GM21528 (cell line): ENCODE data around the gene MUC5AC.
"Not testable (repeated sequence)": the region's sequence is repeated elsewhere in the genome, so short reads cannot be mapped to it uniquely, and the experiment has no call there.

Source experiments
- ATAC-seq: cut with Tn5 transposase; IDR thresholded peaks from one replicate; pipeline ENCODE4 v1.9.1; 2021; ENCODE audit warnings: mild to moderate bottlenecking, moderate library complexity; ENCODE audit not compliant: unreplicated experiment, low FRiP score

Gene MUC5AC

DNA sequence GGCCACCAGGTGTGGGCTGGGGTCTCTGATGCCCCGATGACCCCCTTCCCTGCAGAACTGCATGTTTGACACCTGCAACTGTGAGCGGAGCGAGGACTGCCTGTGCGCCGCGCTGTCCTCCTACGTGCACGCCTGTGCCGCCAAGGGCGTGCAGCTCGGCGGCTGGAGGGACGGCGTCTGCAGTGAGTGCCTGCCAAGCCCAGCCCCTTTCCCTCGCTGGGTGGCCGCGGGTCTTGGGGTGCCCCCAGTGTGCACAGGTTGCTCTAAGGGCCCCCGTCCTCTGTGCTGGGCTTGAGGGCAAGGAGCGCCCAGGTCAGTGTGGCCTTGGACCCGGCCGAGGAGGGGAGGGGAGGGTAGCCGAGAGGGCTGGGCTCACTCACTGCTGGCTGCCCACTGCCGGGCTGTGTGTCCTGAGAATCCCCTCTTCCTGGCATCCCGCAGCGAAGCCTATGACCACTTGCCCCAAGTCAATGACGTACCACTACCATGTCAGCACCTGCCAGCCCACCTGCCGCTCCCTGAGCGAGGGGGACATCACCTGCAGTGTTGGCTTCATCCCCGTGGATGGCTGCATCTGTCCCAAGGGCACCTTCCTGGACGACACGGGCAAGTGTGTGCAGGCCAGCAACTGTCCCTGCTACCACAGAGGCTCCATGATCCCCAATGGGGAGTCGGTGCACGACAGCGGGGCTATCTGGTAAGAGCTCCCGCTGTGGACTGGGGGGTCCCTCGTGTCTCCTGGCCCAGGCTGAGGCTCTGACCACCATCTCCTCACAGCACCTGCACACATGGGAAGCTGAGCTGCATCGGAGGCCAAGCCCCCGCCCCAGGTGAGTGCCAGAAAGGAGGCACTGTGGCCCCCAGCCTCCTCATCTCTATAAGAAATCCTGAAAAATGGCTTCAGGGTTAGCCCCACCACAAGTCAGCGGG lies 17.0 kb downstream of the MUC5AC start:
- ATAC-seq = no peak

DNA sequence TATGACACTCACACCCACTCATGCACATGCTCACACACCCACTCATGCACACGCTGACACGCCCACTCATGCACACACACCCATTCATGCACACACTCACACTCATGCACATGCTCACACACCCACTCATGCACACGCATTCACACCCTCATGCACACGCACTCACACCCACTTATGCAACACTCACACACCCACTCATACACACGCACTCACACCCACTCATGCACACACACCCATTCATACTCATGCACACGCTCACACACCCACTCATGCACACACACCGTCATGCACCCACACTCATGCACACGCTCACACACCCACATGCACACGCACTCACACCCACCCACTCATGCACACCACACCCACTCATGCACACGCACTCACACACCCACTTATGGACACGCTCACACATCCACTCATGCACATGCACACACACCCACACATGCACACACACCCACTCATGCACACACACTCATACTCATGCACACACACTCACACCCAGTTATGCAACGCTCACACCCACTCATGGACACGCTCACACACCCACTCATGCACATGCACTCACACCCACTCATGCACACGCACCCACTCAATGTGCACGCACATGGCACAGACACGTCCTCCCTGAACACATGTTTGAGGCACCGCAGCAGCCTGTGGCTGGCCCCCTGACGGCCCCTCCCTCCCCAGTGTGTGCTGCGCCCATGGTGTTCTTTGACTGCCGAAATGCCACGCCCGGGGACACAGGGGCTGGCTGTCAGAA lies 17.9 kb downstream of the MUC5AC start:
- no peak for ATAC-seq

DNA sequence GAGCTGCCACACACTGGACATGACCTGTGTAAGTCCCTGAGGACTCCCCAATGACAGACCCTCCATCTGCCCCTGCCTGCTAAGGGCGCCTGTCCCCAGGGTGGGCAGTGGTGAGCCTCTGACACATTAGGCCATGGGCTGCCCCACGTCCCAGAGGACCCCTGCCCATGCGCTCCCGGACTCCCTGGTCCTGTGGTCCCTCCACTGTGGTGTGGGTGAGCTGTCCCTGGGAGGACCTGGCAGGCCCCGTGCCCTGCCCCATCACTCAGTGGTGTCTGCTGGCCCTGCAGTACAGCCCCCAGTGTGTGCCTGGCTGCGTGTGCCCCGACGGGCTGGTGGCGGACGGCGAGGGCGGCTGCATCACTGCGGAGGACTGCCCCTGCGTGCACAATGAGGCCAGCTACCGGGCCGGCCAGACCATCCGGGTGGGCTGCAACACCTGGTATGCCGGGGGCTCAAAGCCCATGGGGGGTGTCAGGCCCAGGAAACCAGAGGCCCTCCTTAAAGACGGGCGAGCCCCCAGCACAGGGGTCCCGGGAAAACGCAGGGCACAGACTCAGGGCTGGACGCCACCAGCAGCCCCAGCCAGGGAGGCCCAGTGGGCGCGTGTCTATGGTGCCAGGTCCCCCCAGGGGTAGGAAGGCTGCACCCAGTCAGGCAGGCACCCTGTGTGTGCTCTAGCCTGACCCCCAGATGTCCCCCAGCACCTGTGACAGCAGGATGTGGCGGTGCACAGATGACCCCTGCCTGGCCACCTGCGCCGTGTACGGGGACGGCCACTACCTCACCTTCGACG lies 18.7 kb downstream of the MUC5AC start:
- ATAC-seq = no peak

DNA sequence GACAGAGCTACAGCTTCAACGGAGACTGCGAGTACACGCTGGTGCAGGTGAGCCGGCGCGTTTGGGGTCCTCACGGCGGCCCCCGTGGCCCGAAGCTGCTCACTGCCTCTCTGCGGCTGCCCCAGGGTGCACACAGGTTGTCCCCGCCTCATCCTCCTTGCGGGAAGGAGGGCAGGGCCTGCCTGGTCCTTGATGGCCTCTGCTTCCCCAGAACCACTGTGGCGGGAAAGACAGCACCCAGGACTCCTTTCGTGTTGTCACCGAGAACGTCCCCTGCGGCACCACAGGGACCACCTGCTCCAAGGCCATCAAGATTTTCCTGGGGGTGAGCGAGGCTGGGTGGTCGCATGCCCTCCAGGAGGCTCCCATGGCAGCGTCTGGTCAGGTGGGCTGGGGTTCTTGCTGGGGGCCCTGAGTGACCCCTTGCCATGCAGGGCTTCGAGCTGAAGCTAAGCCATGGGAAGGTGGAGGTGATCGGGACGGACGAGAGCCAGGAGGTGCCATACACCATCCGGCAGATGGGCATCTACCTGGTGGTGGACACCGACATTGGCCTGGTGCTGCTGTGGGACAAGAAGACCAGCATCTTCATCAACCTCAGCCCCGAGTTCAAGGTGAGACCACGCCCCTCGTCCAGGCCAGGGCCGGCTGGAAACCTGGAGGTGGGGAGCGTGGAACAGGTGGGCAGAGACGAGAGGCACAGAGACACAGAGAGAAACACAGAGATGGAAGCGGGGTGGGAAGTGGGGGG lies 19.4 kb downstream of the MUC5AC start:
- ATAC-seq = no peak

DNA sequence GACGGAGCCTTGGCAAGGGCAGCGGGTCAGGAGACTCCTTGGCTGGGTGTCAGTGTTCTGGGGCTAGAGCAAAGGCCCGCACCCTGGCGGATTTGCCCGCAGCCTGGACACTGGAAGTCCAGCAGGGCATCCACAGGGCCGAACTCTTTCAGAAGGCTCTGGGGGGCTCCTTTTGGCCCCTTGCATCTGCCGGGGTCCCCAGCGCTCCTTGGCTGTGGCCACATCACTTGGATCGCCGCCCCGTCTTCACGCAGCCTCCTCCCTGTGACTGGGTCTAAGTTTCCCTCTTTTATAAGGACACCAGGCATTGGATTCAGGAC lies 20.0 kb downstream of the MUC5AC start:
- no peak for ATAC-seq

DNA sequence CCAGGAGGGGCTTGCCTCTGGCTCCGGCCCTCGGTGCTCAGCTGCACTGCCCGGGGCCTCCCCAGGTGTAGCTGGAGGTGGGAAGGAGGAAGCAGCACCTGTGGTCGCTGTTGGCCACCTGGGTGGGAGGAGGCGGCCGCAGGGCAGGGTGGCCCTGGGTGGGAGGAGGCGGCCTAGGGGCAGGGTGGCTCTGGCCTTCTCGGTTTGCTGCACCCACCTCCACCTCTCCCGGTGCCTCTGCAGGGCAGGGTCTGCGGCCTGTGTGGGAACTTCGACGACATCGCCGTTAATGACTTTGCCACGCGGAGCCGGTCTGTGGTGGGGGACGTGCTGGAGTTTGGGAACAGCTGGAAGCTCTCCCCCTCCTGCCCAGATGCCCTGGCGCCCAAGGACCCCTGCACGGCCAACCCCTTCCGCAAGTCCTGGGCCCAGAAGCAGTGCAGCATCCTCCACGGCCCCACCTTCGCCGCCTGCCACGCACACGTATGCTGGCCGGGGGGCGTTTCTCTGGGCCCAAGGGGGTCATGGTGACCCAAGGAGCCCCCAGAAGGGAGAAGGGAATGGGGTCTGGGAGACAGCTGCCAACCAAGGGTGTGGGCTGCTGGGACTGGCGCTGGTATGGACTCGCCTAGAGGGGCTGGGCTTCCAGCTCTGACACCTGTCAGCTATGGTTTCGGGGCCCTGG lies 20.6 kb downstream of the MUC5AC start:
- ATAC-seq = no peak

DNA sequence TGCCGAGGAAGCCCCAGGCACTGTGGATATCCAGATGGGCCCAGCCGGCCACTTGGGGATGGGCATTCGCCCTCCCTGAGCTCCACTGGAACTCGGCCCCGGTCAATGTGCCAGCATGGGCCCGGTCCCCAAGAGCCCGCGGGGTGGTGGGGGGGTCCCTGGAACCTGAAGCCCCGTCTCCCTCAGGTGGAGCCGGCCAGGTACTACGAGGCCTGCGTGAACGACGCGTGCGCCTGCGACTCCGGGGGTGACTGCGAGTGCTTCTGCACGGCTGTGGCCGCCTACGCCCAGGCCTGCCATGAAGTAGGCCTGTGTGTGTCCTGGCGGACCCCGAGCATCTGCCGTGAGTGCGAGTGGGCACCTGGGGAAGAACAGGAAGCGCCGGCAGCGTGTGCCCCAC lies 21.2 kb downstream of the MUC5AC start:
- no peak for ATAC-seq

DNA sequence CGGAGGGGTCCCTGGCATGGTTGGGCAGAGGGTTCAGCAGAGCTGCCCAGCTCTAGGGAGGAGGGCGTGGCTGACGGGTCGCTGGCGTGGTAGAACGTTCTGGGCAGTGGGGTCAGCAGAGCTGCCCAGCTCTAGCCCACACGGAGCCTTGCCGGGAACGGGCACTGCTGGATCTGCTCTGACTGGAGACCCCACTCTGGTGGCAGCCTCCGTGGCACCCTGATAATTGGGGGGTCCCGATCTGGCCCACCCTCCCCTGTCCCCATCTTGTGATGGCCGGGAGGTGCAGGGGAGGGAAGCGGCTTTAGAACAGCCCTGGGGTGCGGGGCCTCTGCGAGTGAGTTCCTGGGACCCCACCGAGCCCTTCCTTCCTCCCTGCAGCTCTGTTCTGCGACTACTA lies 21.9 kb downstream of the MUC5AC start:
- ATAC-seq = no peak

DNA sequence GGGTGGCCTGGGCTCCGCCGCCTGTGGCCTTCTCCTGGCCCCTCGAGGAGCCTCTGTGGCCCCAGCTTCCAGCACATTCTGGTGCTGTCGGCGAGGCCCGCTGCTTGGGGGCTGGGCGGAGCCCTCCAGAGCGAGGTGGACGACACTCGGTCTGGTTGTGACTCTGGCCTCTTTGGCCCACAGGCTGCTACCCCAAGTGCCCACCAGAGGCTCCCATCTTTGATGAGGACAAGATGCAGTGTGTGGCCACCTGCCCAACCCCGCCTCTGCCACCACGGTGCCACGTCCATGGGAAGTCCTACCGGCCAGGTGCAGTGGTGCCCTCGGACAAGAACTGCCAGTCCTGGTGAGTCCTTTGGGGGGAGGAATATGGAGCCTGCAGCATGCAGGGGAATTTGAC lies 22.4 kb downstream of the MUC5AC start:
- ATAC-seq = no peak

DNA sequence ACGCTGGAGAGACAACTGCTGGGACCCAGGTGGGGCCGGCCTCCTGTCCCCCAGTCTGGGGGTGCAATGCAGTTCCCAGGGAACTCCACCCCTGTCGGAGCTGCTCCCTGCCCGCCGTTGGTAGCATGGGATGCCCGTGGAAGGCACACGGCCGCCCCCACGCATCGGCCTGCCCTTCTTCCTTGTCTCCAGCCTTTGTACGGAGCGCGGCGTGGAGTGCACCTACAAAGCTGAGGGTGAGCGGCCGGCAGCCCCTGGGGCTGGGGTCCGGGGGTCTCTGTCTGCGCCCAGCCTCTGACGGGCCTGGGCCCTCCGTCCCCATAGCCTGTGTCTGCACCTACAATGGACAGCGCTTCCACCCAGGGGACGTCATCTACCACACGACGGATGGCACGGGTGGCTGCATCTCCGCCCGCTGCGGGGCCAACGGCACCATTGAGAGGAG lies 23.2 kb downstream of the MUC5AC start:
- no peak for ATAC-seq

DNA sequence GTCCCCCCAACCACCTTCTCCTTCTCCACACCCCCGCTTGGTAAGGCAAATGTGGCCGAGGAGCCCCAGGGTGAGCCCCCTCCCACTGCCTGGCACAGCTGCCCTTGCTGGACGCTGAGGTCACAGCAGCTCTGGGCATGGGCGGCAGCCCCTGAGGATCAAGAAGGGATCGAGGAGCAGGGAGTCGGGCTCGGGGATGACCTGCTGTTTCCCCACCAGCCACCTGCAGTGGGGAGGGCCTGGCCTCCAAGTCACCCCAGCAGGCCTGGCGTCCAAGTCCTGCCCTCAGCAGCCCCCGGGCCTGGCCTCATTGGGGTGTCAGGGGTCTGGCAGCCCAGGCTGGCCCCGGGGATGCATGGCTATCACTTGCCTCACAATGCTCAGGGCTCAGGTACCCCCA lies 23.7 kb downstream of the MUC5AC start:
- ATAC-seq = no peak

DNA sequence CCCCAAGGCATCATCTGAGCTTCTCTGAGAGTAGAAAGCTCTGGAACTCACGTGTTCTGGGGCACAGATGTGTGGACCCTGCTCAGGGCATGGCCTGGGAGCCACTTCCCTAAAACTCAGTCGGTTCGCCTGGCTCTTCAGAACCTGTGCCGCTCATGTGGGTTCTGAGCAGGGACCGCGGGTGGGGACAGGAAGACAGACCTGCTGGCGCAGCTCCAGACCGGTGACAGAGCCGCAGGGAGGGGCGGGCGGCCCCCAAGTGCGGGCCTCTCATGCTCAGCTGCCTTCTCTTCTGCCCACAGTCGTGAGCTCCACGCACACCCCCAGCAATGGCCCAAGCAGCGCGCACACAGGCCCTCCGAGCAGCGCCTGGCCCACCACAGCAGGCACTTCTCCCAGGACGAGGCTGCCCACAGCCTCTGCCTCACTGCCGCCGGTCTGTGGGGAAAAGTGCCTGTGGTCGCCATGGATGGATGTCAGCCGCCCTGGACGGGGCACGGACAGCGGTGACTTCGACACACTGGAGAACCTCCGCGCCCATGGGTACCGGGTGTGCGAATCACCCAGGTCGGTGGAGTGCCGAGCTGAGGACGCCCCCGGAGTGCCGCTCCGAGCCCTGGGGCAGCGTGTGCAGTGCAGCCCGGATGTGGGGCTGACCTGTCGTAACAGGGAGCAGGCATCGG lies 24.2 kb downstream of the MUC5AC start:
- no peak for ATAC-seq

DNA sequence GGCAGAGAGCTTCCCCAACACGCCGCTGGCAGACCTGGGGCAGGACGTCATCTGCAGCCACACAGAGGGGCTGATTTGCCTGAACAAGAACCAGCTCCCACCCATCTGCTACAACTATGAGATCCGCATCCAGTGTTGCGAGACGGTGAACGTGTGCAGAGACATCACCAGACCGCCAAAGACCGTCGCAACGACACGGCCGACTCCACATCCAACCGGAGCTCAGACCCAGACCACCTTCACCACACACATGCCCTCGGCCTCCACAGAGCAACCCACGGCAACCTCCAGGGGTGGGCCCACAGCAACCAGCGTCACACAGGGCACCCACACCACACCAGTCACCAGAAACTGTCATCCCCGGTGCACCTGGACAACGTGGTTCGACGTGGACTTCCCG lies 26.4 kb downstream of the MUC5AC start:
- ATAC-seq = not testable (repeated sequence)

DNA sequence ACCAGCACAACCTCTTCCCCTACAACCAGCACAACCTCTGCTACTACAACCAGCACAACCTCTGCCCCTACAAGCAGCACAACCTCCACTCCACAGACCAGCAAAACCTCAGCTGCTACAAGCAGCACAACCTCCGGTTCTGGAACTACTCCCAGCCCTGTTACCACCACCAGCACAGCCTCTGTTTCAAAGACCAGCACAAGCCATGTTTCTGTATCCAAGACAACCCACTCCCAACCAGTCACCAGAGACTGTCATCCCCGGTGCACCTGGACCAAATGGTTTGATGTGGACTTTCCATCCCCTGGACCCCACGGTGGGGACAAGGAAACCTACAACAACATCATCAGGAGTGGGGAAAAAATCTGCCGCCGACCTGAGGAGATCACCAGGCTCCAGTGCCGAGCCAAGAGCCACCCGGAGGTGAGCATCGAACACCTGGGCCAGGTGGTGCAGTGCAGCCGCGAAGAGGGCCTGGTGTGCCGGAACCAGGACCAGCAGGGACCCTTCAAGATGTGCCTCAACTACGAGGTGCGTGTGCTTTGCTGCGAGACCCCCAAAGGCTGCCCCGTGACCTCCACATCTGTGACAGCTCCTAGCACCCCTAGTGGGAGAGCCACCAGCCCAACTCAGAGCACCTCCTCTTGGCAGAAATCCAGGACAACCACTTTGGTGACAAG lies 30.8 kb downstream of the MUC5AC start:
- not testable (repeated sequence) for ATAC-seq

DNA sequence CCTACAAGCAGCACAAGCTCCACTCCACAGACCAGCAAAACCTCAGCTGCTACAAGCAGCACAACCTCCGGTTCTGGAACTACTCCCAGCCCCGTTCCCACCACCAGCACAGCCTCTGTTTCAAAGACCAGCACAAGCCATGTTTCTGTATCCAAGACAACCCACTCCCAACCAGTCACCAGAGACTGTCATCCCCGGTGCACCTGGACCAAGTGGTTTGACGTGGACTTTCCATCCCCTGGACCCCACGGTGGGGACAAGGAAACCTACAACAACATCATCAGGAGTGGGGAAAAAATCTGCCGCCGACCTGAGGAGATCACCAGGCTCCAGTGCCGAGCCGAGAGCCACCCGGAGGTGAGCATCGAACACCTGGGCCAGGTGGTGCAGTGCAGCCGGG lies 32.1 kb downstream of the MUC5AC start:
- not testable (repeated sequence) for ATAC-seq

DNA sequence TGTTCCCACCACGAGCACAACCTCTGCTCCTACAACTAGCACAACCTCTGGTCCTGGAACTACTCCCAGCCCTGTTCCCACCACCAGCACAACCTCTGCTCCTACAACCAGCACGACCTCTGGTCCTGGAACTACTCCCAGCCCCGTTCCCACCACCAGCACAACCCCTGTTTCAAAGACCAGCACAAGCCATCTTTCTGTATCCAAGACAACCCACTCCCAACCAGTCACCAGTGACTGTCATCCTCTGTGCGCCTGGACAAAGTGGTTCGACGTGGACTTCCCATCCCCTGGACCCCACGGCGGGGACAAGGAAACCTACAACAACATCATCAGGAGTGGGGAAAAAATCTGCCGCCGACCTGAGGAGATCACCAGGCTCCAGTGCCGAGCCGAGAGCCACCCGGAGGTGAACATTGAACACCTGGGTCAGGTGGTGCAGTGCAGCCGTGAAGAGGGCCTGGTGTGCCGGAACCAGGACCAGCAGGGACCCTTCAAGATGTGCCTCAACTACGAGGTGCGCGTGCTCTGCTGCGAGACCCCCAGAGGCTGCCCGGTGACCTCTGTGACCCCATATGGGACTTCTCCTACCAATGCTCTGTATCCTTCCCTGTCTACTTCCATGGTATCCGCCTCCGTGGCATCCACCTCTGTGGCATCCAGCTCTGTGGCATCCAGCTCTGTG lies 34.2 kb downstream of the MUC5AC start:
- ATAC-seq = not testable (repeated sequence)

DNA sequence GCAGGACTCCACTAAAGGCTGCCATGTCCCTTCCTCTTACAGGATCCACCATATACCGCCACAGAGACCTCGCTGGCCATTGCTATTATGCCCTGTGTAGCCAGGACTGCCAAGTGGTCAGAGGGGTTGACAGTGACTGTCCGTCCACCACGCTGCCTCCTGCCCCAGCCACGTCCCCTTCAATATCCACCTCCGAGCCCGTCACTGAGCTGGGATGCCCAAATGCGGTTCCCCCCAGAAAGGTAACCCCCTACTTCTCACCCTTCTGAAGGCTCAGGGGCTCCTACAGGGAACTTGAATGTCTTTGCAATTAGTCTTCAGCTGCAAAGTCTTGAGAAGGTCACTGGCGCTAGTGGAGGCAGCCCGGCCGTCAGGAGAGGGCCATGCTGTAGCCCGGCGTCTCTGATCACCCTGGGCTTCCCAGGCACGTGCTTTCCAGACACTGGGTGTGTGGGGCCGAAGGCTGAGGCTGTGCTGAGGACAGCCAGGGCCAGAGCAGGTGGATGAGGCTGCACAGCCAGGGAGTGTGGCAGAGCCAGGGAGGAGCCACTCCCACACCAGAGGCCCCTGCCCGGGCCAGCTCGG lies 35.1 kb downstream of the MUC5AC start:
- no peak for ATAC-seq
